Endothelial cell of umbilical vein (primary cell): ENCODE measurements around the gene PSMB5. TPM values are rescaled to one million over a fixed set of nuclear protein-coding genes. Genes with fewer than 3 reads are reported as not detected.

Experiments used
- BruUV-seq: library from RNA; stranded (reverse); fragments of 400-500 nt; replicated peaks from 2 replicates; lab custom pipeline; 2021; lab: Mats Ljungman, UMichigan
- CTCF ChIA-PET: fragments of 300-600, 350-600 bp; sonication (Branson Sonifier 250); formaldehyde crosslinking; loops from one replicate; lab custom pipeline; 2021; ENCODE audit warnings: antibody characterized with exemption, inconsistent platforms; lab: Charles Lee
- POLR2A ChIA-PET: fragments of 300-600, 350-600 bp; sonication (Branson Sonifier 250); formaldehyde crosslinking; loops from one replicate; lab custom pipeline; 2021; ENCODE audit warnings: antibody characterized with exemption, inconsistent platforms; lab: Charles Lee
- DNase-seq: peaks from one replicate; pipeline ENCODE4 v3.0.0-alpha.2; 2011; ENCODE audit warnings: low read depth, low spot score
- FAIRE-seq: peaks from 2 replicates; lab custom pipeline; 2011; peaks lifted over from hg19 to GRCh38; lab: Jason Lieb, UNC
- H2AFZ ChIP-seq: 2 replicates; pipeline ENCODE4 v1.6.0; 2012; ENCODE audit warnings: low read depth, low read length, control low read depth, inconsistent platforms
- H3K27ac ChIP-seq: 2 replicates; pipeline ENCODE4 v1.5.1; 2011; ENCODE audit warnings: low read depth, mild to moderate bottlenecking, control low read depth, low read length, moderate library complexity; ENCODE audit not compliant: insufficient read depth
- H3K27me3 ChIP-seq, 2 experiments: 2 replicates each; pipeline versions ENCODE4 v1.6.0 to v1.6.1; 2011; ENCODE audit warnings: low read length in 2 of 2, mixed read lengths in 1 of 2; ENCODE audit not compliant: control insufficient read depth in 2 of 2, insufficient read depth in 2 of 2
- H3K36me3 ChIP-seq, 2 experiments: 2 replicates in 1 of 2; 3 replicates in 1 of 2; pipeline ENCODE4 v1.5.1; 2011; ENCODE audit warnings: low read length in 2 of 2, mild to moderate bottlenecking in 1 of 2, moderate library complexity in 1 of 2; ENCODE audit not compliant: control insufficient read depth in 2 of 2, insufficient read depth in 2 of 2; ENCODE audit errors: extremely low read depth in 1 of 2
- H3K4me1 ChIP-seq: 3 replicates; pipeline ENCODE4 v1.5.1; 2011; ENCODE audit warnings: mild to moderate bottlenecking, low read length; ENCODE audit not compliant: control insufficient read depth, insufficient read depth; ENCODE audit errors: extremely low read depth
- H3K4me2 ChIP-seq: 2 replicates; pipeline ENCODE4 v1.6.1; 2011; ENCODE audit warnings: low read length, control low read depth, mixed read lengths; ENCODE audit not compliant: insufficient read depth
- H3K4me3 ChIP-seq, 3 experiments: fragments of 200-600 bp in 1 of 3; sonication (generic), shearing (Covaris generic) in 1 of 3; replicated peaks in 1 of 3; 2 replicates each; pipeline ENCODE4 v1.5.1; 2011 to 2016; ENCODE audit warnings: control low read depth in 3 of 3, low read length in 3 of 3, mild to moderate bottlenecking in 2 of 3, inconsistent platforms in 1 of 3, low read depth in 1 of 3, moderate library complexity in 1 of 3; ENCODE audit not compliant: insufficient read depth in 1 of 3
- H3K79me2 ChIP-seq: 2 replicates; pipeline ENCODE4 v1.6.0; 2012; ENCODE audit warnings: low read length, inconsistent platforms; ENCODE audit not compliant: control insufficient read depth, insufficient read depth
- H3K9ac ChIP-seq: replicated peaks from 2 replicates; pipeline ENCODE3; 2011; ENCODE audit warnings: low read length, control low read depth; ENCODE audit not compliant: insufficient read depth; ENCODE audit errors: extremely low read depth
- H3K9me1 ChIP-seq: replicated peaks from 3 replicates; pipeline ENCODE4 v1.6.0; 2011; ENCODE audit warnings: mild to moderate bottlenecking, low read length; ENCODE audit not compliant: control insufficient read depth, insufficient read depth; ENCODE audit errors: extremely low read depth
- H3K9me3 ChIP-seq: replicated peaks from 2 replicates; pipeline ENCODE4 v1.5.1; 2012; ENCODE audit warnings: low read length, inconsistent platforms; ENCODE audit not compliant: control insufficient read depth, insufficient read depth
- H4K20me1 ChIP-seq: replicated peaks from 2 replicates; pipeline ENCODE3; 2011; ENCODE audit warnings: mild to moderate bottlenecking, low read length; ENCODE audit not compliant: control insufficient read depth, insufficient read depth; ENCODE audit errors: extremely low read depth
- FOS ChIP-seq: IDR thresholded peaks from 2 replicates; pipeline ENCODE4 v1.6.1; 2011; ENCODE audit warnings: mild to moderate bottlenecking, low read length, moderate library complexity, borderline replicate concordance; ENCODE audit not compliant: insufficient read depth
- JUN ChIP-seq: IDR thresholded peaks from 2 replicates; pipeline ENCODE4 v1.6.1; 2011; ENCODE audit warnings: borderline replicate concordance, low read depth; ENCODE audit not compliant: insufficient read length, insufficient read depth
- MYC ChIP-seq: IDR thresholded peaks from one replicate; pipeline ENCODE4 v1.6.1; 2011; ENCODE audit warnings: mild to moderate bottlenecking, low read depth, low read length
- POLR2A ChIP-seq: IDR thresholded peaks from 2 replicates; pipeline ENCODE4 v1.6.1; 2012; ENCODE audit warnings: low read depth, mild to moderate bottlenecking, control low read depth, low read length
- POLR2AphosphoS5 ChIP-seq: IDR thresholded peaks from 2 replicates; pipeline ENCODE4 v1.6.1; 2012; ENCODE audit warnings: low read depth, mild to moderate bottlenecking, control low read depth, low read length, moderate library complexity; ENCODE audit not compliant: insufficient read depth
- dilution Hi-C: fragments of 300-500 bp; cut with MboI; formaldehyde crosslinking; loops from one replicate; pipeline ENCODE4 v1.15.0; 2019; ENCODE audit warnings: low sequenced_read_pairs; ENCODE audit not compliant: extremely low pct_ligation_motif_present
- intact Hi-C: fragments of 100-400 bp; cut with micrococcal nuclease; formaldehyde crosslinking; loops from one replicate; pipeline ENCODE4 v1.10.0; 2022
- polyA plus RNA-seq, 4 experiments: library from polyadenylated mRNA; depleted of rRNA in 3 of 4; stranded (reverse) in 3 of 4; unstranded in 1 of 4; fragments of >200 nt; gene quantifications; 2 replicates each; pipeline versions ENCODE4 v1.2.1 to v1.2.3, GENCODE V29; 2011 to 2012; ENCODE audit warnings: missing spikeins in 1 of 4
- total RNA-seq: library from RNA; stranded (reverse); gene quantifications from 2 replicates; pipeline ENCODE4 v1.2.3, GENCODE V29; 2021
- TF ChIP-seq, protein P1 (sequence below), 2 donors: IDR thresholded peaks; 1 replicate in 1 of 2; 2 replicates in 1 of 2; pipeline ENCODE4 v1.5.1; 2011; ENCODE audit warnings: low read length in 2 of 2, mild to moderate bottlenecking in 2 of 2, moderate library complexity in 2 of 2, control low read depth in 1 of 2, inconsistent platforms in 1 of 2, low read depth in 1 of 2; ENCODE audit not compliant: insufficient read depth in 1 of 2; ENCODE audit errors: extremely low read depth in 1 of 2
- TF ChIP-seq, protein P2 (sequence below): IDR thresholded peaks from 2 replicates; pipeline ENCODE4 v1.6.1; 2011; ENCODE audit not compliant: insufficient read depth, insufficient read length

Gene PSMB5
- total and polyA plus RNA-seq, 2 donors (not counting 3 experiments of a cell fraction or from before 2014, with no cell fraction given), result 236 to 464 TPM

DNA sequence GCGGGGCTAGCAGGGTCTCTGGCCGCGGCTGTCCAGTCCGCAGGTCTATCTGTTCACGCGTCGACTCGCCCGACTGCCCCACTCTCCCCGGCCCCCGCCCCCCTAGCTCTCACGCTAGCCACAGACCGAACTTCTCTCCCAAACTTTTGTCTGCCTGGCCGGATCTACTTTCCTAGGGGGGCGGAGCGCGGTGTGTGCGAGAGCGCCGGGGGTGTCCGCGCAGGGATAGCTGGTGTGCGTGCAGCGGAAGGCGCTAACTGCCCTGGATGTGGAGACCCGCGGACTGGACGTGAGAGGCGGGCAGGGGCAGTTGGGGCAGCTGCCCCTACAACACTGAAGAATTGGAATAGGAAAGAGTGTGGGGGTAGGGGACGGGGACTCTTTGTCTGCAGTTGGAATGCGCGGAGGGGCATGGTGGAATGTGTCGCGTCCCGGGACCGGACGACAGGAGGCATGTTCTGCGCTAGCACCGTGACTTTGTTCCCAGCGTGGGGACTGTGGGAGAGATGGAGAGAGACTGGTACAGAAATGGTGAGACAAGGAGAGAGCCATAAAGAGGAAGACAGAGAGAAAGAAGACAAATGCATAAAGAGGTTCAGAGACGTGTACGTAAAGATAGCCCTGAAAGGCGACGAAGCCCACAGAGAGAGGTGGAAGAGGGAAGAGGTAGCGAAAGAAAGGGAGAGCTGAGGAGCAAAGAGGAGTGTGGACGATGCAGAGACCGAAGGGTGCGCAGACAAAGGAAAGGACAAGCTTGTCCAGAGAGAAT is 52.0 kb downstream of the PSMB5 start, which contains the start of gene AJUBA:
TSS of gene AJUBA (minus strand) at position 75 of the 769 bp plus-strand sequence. CDS start 285 bp downstream, outside the sequence.
- BruUV-seq, result no TSS peak
- intact Hi-C loops (loop anchor here (1.0 to 10.0 kb wide), 8 partner anchors 9 to 595 kb away; partner anchors contain the start of gene SLC7A8), dilution Hi-C loops (loop anchor here (10.0 kb wide), 1 partner anchor 82 kb away; no protein-coding TSS in a partner anchor)
- Histone ChIP-seq H3K4me2 (peak within 1 kb of the TSS; percentile 95), H4K20me1 (no peaks in the 10 kb centered on the region), H3K36me3 (peaks cover 0 to 3% of the 10 kb centered on the region in 2 experiments), H3K9me3 (no peaks in the 10 kb centered on the region), H3K79me2 (peaks cover 43% of the 10 kb centered on the region), H3K9ac (peak within 1 kb of the TSS; percentile 92), H3K27me3 (no peaks in the 10 kb centered on the region), H2AFZ (peak within 1 kb of the TSS; percentile 83), H3K9me1 (no peaks in the 10 kb centered on the region), H3K4me3 (peak within 1 kb of the TSS; percentile 61 to 89 (median 83)), H3K4me1 (peaks cover 32% of the 10 kb centered on the region), H3K27ac (peak within 1 kb of the TSS; percentile 89)
- CTCF ChIA-PET, result interaction anchor here (0.7 to 17.1 kb wide), 17 partner anchors 10 to 426 kb away, joined by 3 to 1071 read pairs (median 9); partner anchors contain the start of genes CDH24, HAUS4 and PRMT5
- peak; percentile 88 for DNase-seq
- TF ChIP-seq FOS, result peak; percentile 6
- peak; percentile 11 for TF ChIP-seq POLR2A
- TF ChIP-seq, protein P1, sequence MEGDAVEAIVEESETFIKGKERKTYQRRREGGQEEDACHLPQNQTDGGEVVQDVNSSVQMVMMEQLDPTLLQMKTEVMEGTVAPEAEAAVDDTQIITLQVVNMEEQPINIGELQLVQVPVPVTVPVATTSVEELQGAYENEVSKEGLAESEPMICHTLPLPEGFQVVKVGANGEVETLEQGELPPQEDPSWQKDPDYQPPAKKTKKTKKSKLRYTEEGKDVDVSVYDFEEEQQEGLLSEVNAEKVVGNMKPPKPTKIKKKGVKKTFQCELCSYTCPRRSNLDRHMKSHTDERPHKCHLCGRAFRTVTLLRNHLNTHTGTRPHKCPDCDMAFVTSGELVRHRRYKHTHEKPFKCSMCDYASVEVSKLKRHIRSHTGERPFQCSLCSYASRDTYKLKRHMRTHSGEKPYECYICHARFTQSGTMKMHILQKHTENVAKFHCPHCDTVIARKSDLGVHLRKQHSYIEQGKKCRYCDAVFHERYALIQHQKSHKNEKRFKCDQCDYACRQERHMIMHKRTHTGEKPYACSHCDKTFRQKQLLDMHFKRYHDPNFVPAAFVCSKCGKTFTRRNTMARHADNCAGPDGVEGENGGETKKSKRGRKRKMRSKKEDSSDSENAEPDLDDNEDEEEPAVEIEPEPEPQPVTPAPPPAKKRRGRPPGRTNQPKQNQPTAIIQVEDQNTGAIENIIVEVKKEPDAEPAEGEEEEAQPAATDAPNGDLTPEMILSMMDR (IDR thresholded peaks at IDR 0.05; ENCODE audit: extremely low read depth in 1 of 2, insufficient read depth in 1 of 2, low read depth in 1 of 2, low read length in 2 of 2), result peak in 1 of 2 donors; percentile 5
- TF ChIP-seq, protein P2, sequence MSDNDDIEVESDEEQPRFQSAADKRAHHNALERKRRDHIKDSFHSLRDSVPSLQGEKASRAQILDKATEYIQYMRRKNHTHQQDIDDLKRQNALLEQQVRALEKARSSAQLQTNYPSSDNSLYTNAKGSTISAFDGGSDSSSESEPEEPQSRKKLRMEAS, result peak; percentile 1
- no peak for TF ChIP-seq POLR2AphosphoS5
- TF ChIP-seq JUN, result no peak
- TF ChIP-seq MYC, result peak; percentile 12
- FAIRE-seq, result peak; percentile 93
- POLR2A ChIA-PET, result interaction anchor here (0.6 to 2.6 kb wide), 11 partner anchors 9 to 435 kb away, joined by 3 to 8 read pairs (median 4); partner anchors contain the start of gene HAUS4
